Measurements from ENCODE around the gene KRTAP4-4.
"Not testable (repeated sequence)": the region's sequence is repeated elsewhere in the genome, so short reads cannot be mapped to it uniquely, and the experiment has no call there.

Gene KRTAP4-4

DNA sequence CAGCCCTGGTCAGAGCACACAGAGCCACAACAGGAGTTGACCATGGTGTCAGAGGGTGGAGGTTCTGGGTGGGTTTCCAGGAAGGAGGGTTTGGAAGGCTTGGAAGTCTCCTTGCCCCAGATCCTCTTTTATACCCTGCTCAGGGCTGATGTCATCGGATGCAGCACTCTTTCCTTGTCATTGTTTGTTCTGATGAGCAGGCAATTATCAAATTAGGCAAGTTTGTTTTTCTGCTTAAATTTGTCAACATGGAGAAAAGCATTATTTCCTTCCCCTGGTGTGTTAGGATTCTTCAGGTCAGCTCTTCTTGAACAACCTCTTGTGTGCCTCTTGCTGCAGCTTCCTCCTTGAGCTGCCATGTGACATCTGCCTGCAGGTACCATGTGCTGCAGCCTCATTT is at the start of gene KRTAP4-4:
TSS of gene KRTAP4-4 (minus strand) at position 101 of the 400 bp plus-strand sequence. CDS start at position 44, 57 bp downstream.
- DNase-seq = no peak

DNA sequence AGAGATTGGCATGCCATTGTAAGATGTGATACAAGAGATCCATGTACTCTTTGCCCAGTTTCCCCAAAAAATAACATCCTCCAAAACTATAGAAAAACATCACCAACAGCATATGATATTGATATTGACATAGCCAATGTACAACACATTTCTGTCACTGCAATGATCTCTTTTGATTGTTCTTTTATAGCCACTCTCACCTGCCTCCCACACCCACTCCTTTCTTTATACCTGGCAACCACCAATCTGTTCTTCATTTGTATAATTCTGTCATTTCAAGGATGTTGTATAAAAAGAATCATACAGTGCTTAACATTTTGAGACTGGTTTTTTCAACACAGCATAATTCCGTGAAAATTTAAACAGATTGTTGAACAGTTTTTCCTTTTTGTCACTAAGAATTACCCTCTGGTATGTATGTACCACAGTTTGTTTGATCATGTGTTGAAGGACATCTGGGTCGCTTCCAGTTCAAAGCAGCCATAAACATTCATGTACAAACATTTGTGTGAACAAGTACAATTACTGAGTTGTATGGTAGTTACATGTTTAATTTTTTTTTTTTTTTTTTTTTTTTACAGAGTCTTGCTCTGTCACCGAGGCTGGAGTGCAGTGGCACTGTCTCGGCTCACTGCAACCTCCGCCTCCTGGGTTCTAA is 39.0 kb upstream of the KRTAP4-4 start:
- DNase-seq = no peak

DNA sequence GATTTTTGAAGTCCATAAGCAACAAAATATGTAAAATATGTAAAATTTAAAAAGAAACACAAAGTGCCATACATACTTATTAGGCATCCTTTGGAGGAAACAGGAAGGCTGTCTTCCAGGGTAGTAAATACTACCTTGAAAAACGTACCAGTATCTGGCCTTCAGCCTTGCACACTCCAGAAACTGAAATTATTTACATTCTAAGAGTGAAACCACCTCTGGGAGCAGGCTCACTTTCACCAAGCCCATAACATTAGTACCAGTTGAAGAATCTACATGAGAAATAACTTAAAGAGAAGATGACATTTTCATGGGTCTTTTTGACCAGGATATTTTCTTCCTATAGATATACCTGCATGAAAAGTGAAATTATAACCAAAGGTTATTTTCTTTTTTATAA is 35.5 kb upstream of the KRTAP4-4 start:
- DNase-seq = no peak

DNA sequence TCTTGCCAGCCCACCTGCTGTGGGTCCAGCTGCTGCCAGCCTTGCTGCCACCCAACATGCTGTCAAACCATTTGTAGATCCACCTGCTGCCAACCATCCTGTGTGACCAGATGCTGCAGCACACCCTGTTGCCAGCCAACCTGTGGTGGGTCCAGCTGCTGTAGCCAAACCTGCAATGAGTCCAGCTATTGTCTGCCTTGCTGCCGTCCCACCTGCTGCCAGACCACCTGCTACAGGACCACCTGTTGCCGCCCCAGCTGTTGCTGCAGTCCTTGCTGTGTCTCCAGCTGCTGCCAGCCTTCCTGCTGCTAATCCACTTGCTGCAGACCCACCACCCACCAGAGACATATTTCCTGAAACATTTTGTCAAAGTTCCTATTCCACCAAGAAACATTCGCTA is 29.8 kb upstream of the KRTAP4-4 start:
- no peak for DNase-seq

GRCh38 chr17:41189837-41190318 is 29.3 kb upstream of the KRTAP4-4 start, which contains the start of gene KRTAP9-1:
Gene KRTAP9-1, plus strand, starts transcription at chr17:41189887. Its CDS starts 0 bp downstream, at chr17:41189887.
- not testable (repeated sequence) for DNase-seq

DNA sequence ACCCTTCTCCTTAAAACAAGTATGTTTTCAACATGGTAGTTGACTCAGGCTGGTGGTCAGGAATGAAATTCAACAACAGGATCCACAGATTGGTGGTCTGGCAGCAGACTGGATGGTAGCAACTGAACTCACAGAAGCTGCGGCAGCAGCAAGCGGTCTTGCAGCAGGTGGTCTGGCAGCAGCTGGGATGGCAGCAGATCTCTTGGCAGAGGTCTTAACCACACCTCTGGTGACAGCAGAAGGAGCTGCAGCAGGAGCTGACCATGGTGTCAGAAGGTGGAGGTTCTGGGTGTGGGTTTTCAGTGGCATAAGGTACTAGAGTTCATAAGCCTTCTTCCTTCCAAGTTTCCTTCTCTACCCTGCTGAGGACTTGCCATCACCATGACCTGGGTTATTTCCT is 26.3 kb upstream of the KRTAP4-4 start:
- DNase-seq = no peak

DNA sequence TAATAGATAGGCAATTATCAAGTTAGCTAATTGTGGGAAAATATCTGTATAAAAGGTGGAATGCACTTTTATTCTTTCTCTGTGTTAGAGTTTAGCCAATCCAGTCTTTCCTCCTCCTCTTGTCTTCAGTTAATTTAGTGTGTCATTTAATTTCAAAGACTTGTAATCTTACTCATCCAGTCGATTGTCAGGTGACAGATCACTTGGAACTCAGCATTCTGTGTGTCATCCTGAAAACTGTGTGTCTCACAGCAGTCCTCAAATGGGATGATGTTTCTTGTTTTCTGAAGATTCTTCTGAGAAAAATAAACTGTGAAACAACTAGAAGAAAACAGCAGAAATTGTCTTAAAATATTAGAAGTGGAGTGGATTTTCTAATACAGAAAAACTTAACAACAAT is 24.5 kb upstream of the KRTAP4-4 start:
- no peak for DNase-seq

- DNase-seq = no peak
Measured at GRCh38 chr17:41184480-41184961, 24.0 kb upstream of the KRTAP4-4 start, which contains the start of gene KRTAP4-1. Gene KRTAP4-1, minus strand, starts transcription at chr17:41184911. Its CDS starts 57 bp downstream, at chr17:41184854.

GRCh38 chr17:41178843-41179616 is 18.5 kb upstream of the KRTAP4-4 start:
- no peak for DNase-seq

GRCh38 chr17:41178341-41178740 is 17.8 kb upstream of the KRTAP4-4 start:
- no peak for DNase-seq

GRCh38 chr17:41177727-41178271 is 17.3 kb upstream of the KRTAP4-4 start, which contains the start of gene KRTAP4-2:
Gene KRTAP4-2, minus strand, starts transcription at chr17:41178221. Its CDS starts 57 bp downstream, at chr17:41178164.
- no peak for DNase-seq

- DNase-seq = no peak
Measured at GRCh38 chr17:41176744-41177387, 16.3 kb upstream of the KRTAP4-4 start.

DNA sequence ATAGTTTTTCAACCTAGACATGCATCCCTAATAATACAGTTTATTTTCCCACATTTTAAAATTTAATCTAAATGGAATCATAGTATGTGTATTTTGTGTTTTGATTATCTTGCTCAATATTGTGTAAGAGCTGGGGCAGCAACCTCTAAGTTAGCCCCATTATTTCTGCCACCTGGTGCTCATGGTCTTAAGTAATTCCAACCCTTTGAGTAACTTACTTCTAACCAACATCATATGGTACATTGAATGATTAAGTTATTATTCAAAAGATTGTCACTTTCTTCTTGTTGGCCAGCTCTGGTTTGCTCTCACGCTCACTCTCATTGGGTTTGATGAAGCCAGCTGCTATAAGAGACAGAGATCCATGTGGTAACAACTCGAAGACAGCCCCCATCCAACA is 11.3 kb upstream of the KRTAP4-4 start:
- DNase-seq = no peak

DNA sequence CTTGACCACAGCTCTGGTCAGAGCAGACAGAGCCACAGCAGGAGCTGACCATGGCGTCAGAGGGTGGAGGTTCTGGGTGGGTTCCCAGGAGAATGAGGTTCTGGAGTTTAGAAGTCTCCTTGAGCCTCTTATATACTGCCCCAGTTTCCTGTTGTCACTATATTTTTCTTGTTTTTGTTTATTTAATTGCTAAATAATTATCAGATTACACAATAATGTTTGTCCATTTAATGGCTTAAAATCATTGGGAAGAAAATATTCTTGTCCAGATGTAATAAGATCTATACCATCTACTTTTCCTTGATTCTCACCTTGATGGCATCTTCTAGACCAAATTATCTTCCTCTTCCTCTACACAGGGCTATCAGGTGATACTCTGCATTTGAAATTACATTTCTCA is 7.6 kb upstream of the KRTAP4-4 start, which contains the start of gene KRTAP4-3:
TSS of gene KRTAP4-3 (minus strand) at position 101 of the 400 bp plus-strand sequence. CDS start at position 52, 49 bp downstream.
- no peak for DNase-seq

- DNase-seq = no peak
Measured at GRCh38 chr17:41167561-41167960, 7.0 kb upstream of the KRTAP4-4 start.

DNA sequence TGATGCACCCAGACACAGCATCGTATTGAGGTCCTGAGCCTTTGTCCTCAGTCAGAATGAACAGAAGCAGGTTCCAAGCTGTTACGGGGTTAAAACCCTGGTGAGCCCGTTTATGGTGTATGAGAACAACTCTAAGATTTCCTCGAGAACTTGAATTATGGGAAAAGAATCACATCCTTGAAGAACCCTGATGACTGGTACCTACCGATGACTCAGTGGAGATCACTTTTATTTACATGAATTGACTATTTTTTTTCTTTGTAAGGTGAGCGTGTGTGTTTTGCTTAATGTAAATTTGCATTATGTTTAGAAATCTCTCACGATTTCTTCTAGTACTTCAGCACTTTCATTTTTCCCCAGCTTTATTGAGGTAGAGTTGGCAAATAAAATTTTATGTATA is 3.3 kb upstream of the KRTAP4-4 start:
- DNase-seq = no peak

DNA sequence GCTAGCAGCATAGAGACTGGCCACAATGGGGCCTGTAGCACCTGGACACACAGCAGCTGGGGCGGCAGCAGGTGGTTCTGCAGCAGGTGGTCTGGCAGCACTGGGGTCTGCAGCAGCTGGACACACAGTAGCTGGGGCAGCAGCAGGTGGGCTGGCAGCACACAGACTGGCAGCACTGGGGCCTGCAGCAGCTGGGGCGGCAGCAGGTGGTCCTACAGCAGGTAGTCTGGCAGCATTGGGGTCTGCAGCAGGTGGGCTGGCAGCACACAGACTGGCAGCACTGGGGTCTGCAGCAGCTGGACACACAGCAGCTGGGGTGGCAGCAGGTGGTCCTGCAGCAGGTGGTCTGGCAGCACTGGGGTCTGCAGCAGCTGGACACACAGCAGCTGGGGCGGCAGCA is 358 bp downstream of the KRTAP4-4 start:
- not testable (repeated sequence) for DNase-seq

DNA sequence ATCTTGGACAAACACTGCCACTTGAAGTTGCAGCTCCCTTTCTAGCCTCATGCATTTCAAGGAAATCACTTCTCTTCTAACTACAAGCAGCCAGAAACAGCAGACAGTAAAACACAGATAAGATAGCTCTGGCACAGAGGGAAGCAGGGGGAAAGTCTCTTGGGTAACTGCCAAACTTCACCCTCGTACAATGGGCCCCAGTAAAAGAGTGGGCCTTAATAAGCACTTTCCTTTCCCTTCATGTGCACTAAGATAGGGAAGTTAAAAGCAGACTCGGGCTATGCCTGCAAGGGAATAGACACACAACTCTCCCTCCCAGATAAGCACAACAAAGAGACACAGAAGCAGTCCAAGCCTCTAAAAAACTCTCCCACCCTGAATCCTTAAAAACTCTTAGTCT is 6.7 kb downstream of the KRTAP4-4 start:
- DNase-seq = no peak

DNA sequence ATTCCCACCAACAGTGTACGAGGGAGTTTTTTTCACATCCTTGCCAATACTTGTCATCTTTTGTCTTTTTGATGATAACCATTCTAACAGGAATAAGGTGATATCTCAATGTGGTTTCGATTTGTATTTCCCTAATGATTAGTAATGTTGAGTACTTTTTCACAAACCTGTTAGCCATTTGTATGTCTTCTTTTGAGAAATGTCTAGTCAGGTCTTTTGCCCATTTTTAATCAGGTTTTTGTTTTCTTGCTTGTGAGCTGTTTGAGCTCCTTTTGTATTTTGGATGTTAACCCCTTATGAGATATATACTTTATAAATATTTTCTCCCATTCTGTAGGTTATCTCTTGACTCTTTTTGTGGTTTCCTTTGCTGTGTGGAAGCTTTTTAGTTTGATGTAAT is 9.0 kb downstream of the KRTAP4-4 start:
- DNase-seq = no peak

GRCh38 chr17:41150026-41150425 is 10.5 kb downstream of the KRTAP4-4 start:
- no peak for DNase-seq

DNA sequence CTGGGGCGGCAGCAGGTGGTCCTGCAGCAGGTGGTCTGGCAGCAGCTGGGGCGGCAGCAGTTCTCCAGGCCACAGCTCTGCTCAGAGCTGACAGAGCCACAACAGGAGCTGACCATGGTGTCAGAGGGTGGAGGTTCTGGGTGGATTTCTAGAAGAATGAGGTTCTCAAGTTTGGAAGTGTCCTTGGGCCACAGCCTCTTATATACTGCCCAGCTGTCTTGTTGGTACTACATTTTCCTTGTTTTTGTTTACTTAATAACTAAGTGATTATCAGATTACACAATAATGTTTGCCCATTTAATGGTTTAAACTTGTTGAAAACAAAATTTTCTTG is 10.9 kb downstream of the KRTAP4-4 start, which contains the start of gene KRTAP4-5:
TSS of gene KRTAP4-5 (minus strand) at position 174 of the 334 bp plus-strand sequence. CDS start at position 116, 58 bp downstream.
- DNase-seq = no peak

- not testable (repeated sequence) for DNase-seq
Measured at GRCh38 chr17:41148971-41149651, 11.4 kb downstream of the KRTAP4-4 start.
